ENCODE measurements around the gene OTOS. TPM values are rescaled to one million over a fixed set of nuclear protein-coding genes. Genes with fewer than 3 reads are reported as not detected.
A peak's percentile ranks its signal among the peaks of the same experiment; 100 is the strongest.

Gene OTOS
- polyA plus RNA-seq, 1 donor from 2014 or later = not detected

- H3K27me3 ChIP-seq (ENCODE audit: insufficient read depth, low read depth, low read length) = no peaks in the 10 kb centered on the region
- no peaks in the 10 kb centered on the region for H4K20me1 ChIP-seq (ENCODE audit: insufficient read depth)
- no peak overlapping the region for H3K4me3 ChIP-seq (ENCODE audit: low read length)
- H3F3A ChIP-seq (ENCODE audit: insufficient read depth, low read length, poor library complexity, severe bottlenecking) = no peaks in the 10 kb centered on the region
- H3K9ac ChIP-seq (ENCODE audit: low read length) = no peak overlapping the region
- no peak for TF ChIP-seq RAD21 (conservative IDR thresholded peaks at IDR 0.05)
- TF ChIP-seq MXI1 (conservative IDR thresholded peaks at IDR 0.05; ENCODE audit: poor library complexity, severe bottlenecking) = no peak
- no peak for TF ChIP-seq EP300 (conservative IDR thresholded peaks at IDR 0.05; ENCODE audit: poor library complexity, severe bottlenecking)
- TF ChIP-seq REST (IDR thresholded peaks at IDR 0.05; ENCODE audit: borderline replicate concordance) = no peak
- TF ChIP-seq TAF1 (IDR thresholded peaks at IDR 0.05; ENCODE audit: low read depth) = no peak
- TF ChIP-seq EZH2 (IDR thresholded peaks at IDR 0.05; ENCODE audit: borderline replicate concordance, insufficient read depth, low read length, poor library complexity, severe bottlenecking) = no peak
- no peak for TF ChIP-seq POLR2AphosphoS5 (IDR thresholded peaks at IDR 0.05)
- no peak for TF ChIP-seq CTCF (IDR thresholded peaks at IDR 0.05; ENCODE audit: poor library complexity, severe bottlenecking)
- no peak for TF ChIP-seq SMC3 (conservative IDR thresholded peaks at IDR 0.05; ENCODE audit: poor library complexity)
- no peaks in the 10 kb centered on the region for H3K9me2 ChIP-seq (ENCODE audit: insufficient read depth, low read length)
- H3K79me2 ChIP-seq (replicated peaks; ENCODE audit: insufficient read depth, low read length) = no peaks in the 10 kb centered on the region
- no peaks in the 10 kb centered on the region for H3K36me3 ChIP-seq (ENCODE audit: insufficient read depth, low read length)
- H2AFZ ChIP-seq (ENCODE audit: low read depth, low read length) = no peak overlapping the region
- no peaks in the 10 kb centered on the region for H3K9me3 ChIP-seq (ENCODE audit: low read length)
- no peak overlapping the region for H3K4me2 ChIP-seq (ENCODE audit: low read length)
- no peak overlapping the region for H3K27ac ChIP-seq (ENCODE audit: low read length)
Observed at GRCh38 chr2:240151477-240152031, 11.1 kb upstream of the OTOS start.

- H3K4me3 ChIP-seq (ENCODE audit: low read length) = no peak overlapping the region
- H2AFZ ChIP-seq (ENCODE audit: low read depth, low read length) = no peak overlapping the region
- no peaks in the 10 kb centered on the region for H3K9me2 ChIP-seq (ENCODE audit: insufficient read depth, low read length)
- no peaks in the 10 kb centered on the region for H3K27me3 ChIP-seq (ENCODE audit: insufficient read depth, low read depth, low read length)
- no peaks in the 10 kb centered on the region for H3F3A ChIP-seq (ENCODE audit: insufficient read depth, low read length, poor library complexity, severe bottlenecking)
- H4K20me1 ChIP-seq (ENCODE audit: insufficient read depth) = no peaks in the 10 kb centered on the region
- H3K36me3 ChIP-seq (ENCODE audit: insufficient read depth, low read length) = no peaks in the 10 kb centered on the region
- no peak overlapping the region for H3K9ac ChIP-seq (ENCODE audit: low read length)
- no peak overlapping the region for H3K4me2 ChIP-seq (ENCODE audit: low read length)
- H3K27ac ChIP-seq (ENCODE audit: low read length) = no peak overlapping the region
- H3K79me2 ChIP-seq (replicated peaks; ENCODE audit: insufficient read depth, low read length) = no peaks in the 10 kb centered on the region
- TF ChIP-seq TAF1 (IDR thresholded peaks at IDR 0.05; ENCODE audit: low read depth) (no peak), CTCF (IDR thresholded peaks at IDR 0.05; ENCODE audit: poor library complexity, severe bottlenecking) (peak; percentile 86), SMC3 (conservative IDR thresholded peaks at IDR 0.05; ENCODE audit: poor library complexity) (peak; percentile 90), RAD21 (conservative IDR thresholded peaks at IDR 0.05) (peak; percentile 85), EP300 (conservative IDR thresholded peaks at IDR 0.05; ENCODE audit: poor library complexity, severe bottlenecking) (no peak)
- H3K9me3 ChIP-seq (ENCODE audit: low read length) = no peaks in the 10 kb centered on the region
Observed at GRCh38 chr2:240149943-240150784, 9.7 kb upstream of the OTOS start.

All from neural cell (in vitro differentiated cells).